Panc1 (cell line): Measurements from ENCODE around the gene CPLANE1.

Experiments used
- POLR2AphosphoS5 ChIP-seq: IDR thresholded peaks from 2 replicates; pipeline ENCODE4 v1.6.1; 2012; ENCODE audit warnings: mild to moderate bottlenecking, low read depth, low read length, moderate library complexity
- SIN3A ChIP-seq: IDR thresholded peaks from 2 replicates; pipeline ENCODE4 v1.6.1; 2012; ENCODE audit warnings: low read depth, mild to moderate bottlenecking, low read length, moderate library complexity, borderline replicate concordance; ENCODE audit not compliant: insufficient read depth
- TCF7L2 ChIP-seq: IDR thresholded peaks from 2 replicates; pipeline ENCODE4 v1.6.1; 2011; ENCODE audit warnings: mild to moderate bottlenecking, low read depth, low read length, inconsistent platforms
- TF ChIP-seq, protein P1 (sequence below): fragments of 450-650 bp; IDR thresholded peaks from 2 replicates; pipeline ENCODE4 v1.5.1; 2017; ENCODE audit warnings: mild to moderate bottlenecking
- TF ChIP-seq, protein P2 (sequence below), 2 experiments: IDR thresholded peaks; 2 replicates each; pipeline ENCODE4 v1.6.1; 2011 to 2012; ENCODE audit warnings: low read depth in 2 of 2, control low read depth in 1 of 2, low read length in 1 of 2, mild to moderate bottlenecking in 1 of 2, moderate library complexity in 1 of 2; ENCODE audit not compliant: insufficient read depth in 1 of 2

DNA sequence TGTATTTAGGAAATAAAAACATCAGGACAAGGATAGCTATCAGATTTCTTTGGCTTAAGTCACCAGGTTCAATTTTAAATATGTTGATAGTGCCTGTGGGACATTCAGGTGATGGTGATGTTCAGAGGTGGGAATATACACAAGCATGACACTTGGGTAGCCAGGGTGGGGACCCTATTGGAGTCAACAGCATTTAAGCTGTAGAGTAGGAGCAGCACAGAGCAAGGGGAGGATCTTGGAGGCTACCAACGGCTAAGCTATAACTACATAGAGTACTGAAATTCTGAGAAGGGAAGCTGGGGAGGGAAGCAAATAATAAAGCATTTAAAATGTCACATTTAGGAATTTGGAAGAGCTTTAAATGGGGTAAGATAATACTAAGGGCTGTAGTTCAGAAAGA, 177.7 kb downstream of the CPLANE1 start:
- TF ChIP-seq, protein P1, sequence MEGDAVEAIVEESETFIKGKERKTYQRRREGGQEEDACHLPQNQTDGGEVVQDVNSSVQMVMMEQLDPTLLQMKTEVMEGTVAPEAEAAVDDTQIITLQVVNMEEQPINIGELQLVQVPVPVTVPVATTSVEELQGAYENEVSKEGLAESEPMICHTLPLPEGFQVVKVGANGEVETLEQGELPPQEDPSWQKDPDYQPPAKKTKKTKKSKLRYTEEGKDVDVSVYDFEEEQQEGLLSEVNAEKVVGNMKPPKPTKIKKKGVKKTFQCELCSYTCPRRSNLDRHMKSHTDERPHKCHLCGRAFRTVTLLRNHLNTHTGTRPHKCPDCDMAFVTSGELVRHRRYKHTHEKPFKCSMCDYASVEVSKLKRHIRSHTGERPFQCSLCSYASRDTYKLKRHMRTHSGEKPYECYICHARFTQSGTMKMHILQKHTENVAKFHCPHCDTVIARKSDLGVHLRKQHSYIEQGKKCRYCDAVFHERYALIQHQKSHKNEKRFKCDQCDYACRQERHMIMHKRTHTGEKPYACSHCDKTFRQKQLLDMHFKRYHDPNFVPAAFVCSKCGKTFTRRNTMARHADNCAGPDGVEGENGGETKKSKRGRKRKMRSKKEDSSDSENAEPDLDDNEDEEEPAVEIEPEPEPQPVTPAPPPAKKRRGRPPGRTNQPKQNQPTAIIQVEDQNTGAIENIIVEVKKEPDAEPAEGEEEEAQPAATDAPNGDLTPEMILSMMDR, result no peak
- TF ChIP-seq, protein P2, sequence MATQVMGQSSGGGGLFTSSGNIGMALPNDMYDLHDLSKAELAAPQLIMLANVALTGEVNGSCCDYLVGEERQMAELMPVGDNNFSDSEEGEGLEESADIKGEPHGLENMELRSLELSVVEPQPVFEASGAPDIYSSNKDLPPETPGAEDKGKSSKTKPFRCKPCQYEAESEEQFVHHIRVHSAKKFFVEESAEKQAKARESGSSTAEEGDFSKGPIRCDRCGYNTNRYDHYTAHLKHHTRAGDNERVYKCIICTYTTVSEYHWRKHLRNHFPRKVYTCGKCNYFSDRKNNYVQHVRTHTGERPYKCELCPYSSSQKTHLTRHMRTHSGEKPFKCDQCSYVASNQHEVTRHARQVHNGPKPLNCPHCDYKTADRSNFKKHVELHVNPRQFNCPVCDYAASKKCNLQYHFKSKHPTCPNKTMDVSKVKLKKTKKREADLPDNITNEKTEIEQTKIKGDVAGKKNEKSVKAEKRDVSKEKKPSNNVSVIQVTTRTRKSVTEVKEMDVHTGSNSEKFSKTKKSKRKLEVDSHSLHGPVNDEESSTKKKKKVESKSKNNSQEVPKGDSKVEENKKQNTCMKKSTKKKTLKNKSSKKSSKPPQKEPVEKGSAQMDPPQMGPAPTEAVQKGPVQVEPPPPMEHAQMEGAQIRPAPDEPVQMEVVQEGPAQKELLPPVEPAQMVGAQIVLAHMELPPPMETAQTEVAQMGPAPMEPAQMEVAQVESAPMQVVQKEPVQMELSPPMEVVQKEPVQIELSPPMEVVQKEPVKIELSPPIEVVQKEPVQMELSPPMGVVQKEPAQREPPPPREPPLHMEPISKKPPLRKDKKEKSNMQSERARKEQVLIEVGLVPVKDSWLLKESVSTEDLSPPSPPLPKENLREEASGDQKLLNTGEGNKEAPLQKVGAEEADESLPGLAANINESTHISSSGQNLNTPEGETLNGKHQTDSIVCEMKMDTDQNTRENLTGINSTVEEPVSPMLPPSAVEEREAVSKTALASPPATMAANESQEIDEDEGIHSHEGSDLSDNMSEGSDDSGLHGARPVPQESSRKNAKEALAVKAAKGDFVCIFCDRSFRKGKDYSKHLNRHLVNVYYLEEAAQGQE (IDR thresholded peaks at IDR 0.05; ENCODE audit: insufficient read depth in 1 of 2, low read depth in 2 of 2, low read length in 1 of 2), result no peak
- no peak for TF ChIP-seq POLR2AphosphoS5
- TF ChIP-seq SIN3A, result no peak
- TF ChIP-seq TCF7L2, result no peak
